NB4 (cell line): ENCODE results near the gene SULF2.

Experiments
- MAX ChIP-seq: IDR thresholded peaks from 2 replicates; pipeline ENCODE4 v1.6.1; 2011; ENCODE audit warnings: low read depth, low read length
- TF ChIP-seq, protein P1 (sequence below): IDR thresholded peaks from one replicate; pipeline ENCODE4 v1.5.1; 2012; ENCODE audit warnings: low read depth, low read length

GRCh38 chr20:47785854-47786764 lies 828 bp upstream of the SULF2 start:
- TF ChIP-seq, protein P1, sequence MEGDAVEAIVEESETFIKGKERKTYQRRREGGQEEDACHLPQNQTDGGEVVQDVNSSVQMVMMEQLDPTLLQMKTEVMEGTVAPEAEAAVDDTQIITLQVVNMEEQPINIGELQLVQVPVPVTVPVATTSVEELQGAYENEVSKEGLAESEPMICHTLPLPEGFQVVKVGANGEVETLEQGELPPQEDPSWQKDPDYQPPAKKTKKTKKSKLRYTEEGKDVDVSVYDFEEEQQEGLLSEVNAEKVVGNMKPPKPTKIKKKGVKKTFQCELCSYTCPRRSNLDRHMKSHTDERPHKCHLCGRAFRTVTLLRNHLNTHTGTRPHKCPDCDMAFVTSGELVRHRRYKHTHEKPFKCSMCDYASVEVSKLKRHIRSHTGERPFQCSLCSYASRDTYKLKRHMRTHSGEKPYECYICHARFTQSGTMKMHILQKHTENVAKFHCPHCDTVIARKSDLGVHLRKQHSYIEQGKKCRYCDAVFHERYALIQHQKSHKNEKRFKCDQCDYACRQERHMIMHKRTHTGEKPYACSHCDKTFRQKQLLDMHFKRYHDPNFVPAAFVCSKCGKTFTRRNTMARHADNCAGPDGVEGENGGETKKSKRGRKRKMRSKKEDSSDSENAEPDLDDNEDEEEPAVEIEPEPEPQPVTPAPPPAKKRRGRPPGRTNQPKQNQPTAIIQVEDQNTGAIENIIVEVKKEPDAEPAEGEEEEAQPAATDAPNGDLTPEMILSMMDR: peak; percentile 38
- TF ChIP-seq MAX: no peak
